ENCODE results near the gene LRRC4C. TPM values are rescaled to one million over a fixed set of nuclear protein-coding genes. Genes with fewer than 3 reads are reported as not detected.

LRRC4C gene
- polyA plus RNA-seq, 1 donor from 2014 or later = 24.3 TPM

DNA sequence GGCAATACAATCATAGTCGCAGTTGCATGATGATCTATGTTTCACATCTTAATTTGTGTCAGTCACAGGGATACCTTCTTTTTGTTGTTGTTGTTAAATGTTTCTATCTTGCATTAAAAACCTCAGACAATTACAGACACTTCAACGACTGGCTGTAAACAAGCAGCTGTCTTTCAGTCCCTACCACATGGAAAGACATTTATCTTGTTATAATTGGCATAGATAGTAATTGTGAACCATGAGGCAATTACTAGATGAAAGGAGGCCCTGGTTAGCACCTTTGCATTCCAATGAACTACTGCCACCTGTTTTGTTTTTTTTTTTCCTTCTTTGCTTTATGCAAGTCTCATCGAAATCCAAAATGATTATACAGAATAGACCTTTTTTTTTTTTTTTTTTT, 416.8 kb downstream of the LRRC4C start:
- H3K27me3 ChIP-seq (ENCODE audit: insufficient read depth, low read depth, low read length) = no peaks in the 10 kb centered on the region
- no peaks in the 10 kb centered on the region for H4K20me1 ChIP-seq (ENCODE audit: insufficient read depth)
- no peak overlapping the region for H3K4me3 ChIP-seq (ENCODE audit: low read length)
- H3K27ac ChIP-seq (ENCODE audit: low read length) = no peak overlapping the region
- H3K9me3 ChIP-seq (ENCODE audit: low read length) = no peaks in the 10 kb centered on the region
- no peaks in the 10 kb centered on the region for H3K36me3 ChIP-seq (ENCODE audit: insufficient read depth, low read length)
- H3F3A ChIP-seq (ENCODE audit: insufficient read depth, low read length, poor library complexity, severe bottlenecking) = no peaks in the 10 kb centered on the region
- H3K9me2 ChIP-seq (ENCODE audit: insufficient read depth, low read length) = no peaks in the 10 kb centered on the region
- TF ChIP-seq POLR2AphosphoS5 (IDR thresholded peaks at IDR 0.05) (no peak), TAF1 (IDR thresholded peaks at IDR 0.05; ENCODE audit: low read depth) (no peak), MXI1 (conservative IDR thresholded peaks at IDR 0.05; ENCODE audit: poor library complexity, severe bottlenecking) (no peak), SMC3 (conservative IDR thresholded peaks at IDR 0.05; ENCODE audit: poor library complexity) (no peak), EP300 (conservative IDR thresholded peaks at IDR 0.05; ENCODE audit: poor library complexity, severe bottlenecking) (no peak), RAD21 (conservative IDR thresholded peaks at IDR 0.05) (no peak), EZH2 (IDR thresholded peaks at IDR 0.05; ENCODE audit: borderline replicate concordance, insufficient read depth, low read length, poor library complexity, severe bottlenecking) (no peak)
- TF ChIP-seq, protein P1, sequence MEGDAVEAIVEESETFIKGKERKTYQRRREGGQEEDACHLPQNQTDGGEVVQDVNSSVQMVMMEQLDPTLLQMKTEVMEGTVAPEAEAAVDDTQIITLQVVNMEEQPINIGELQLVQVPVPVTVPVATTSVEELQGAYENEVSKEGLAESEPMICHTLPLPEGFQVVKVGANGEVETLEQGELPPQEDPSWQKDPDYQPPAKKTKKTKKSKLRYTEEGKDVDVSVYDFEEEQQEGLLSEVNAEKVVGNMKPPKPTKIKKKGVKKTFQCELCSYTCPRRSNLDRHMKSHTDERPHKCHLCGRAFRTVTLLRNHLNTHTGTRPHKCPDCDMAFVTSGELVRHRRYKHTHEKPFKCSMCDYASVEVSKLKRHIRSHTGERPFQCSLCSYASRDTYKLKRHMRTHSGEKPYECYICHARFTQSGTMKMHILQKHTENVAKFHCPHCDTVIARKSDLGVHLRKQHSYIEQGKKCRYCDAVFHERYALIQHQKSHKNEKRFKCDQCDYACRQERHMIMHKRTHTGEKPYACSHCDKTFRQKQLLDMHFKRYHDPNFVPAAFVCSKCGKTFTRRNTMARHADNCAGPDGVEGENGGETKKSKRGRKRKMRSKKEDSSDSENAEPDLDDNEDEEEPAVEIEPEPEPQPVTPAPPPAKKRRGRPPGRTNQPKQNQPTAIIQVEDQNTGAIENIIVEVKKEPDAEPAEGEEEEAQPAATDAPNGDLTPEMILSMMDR (IDR thresholded peaks at IDR 0.05; ENCODE audit: poor library complexity, severe bottlenecking) = no peak
- TF ChIP-seq, protein P2, sequence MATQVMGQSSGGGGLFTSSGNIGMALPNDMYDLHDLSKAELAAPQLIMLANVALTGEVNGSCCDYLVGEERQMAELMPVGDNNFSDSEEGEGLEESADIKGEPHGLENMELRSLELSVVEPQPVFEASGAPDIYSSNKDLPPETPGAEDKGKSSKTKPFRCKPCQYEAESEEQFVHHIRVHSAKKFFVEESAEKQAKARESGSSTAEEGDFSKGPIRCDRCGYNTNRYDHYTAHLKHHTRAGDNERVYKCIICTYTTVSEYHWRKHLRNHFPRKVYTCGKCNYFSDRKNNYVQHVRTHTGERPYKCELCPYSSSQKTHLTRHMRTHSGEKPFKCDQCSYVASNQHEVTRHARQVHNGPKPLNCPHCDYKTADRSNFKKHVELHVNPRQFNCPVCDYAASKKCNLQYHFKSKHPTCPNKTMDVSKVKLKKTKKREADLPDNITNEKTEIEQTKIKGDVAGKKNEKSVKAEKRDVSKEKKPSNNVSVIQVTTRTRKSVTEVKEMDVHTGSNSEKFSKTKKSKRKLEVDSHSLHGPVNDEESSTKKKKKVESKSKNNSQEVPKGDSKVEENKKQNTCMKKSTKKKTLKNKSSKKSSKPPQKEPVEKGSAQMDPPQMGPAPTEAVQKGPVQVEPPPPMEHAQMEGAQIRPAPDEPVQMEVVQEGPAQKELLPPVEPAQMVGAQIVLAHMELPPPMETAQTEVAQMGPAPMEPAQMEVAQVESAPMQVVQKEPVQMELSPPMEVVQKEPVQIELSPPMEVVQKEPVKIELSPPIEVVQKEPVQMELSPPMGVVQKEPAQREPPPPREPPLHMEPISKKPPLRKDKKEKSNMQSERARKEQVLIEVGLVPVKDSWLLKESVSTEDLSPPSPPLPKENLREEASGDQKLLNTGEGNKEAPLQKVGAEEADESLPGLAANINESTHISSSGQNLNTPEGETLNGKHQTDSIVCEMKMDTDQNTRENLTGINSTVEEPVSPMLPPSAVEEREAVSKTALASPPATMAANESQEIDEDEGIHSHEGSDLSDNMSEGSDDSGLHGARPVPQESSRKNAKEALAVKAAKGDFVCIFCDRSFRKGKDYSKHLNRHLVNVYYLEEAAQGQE (IDR thresholded peaks at IDR 0.05; ENCODE audit: borderline replicate concordance) = no peak
- H2AFZ ChIP-seq (ENCODE audit: low read depth, low read length) = no peak overlapping the region
- H3K9ac ChIP-seq (ENCODE audit: low read length) = no peak overlapping the region
- H3K4me2 ChIP-seq (ENCODE audit: low read length) = no peak overlapping the region
- H3K79me2 ChIP-seq (replicated peaks; ENCODE audit: insufficient read depth, low read length) = no peaks in the 10 kb centered on the region

DNA sequence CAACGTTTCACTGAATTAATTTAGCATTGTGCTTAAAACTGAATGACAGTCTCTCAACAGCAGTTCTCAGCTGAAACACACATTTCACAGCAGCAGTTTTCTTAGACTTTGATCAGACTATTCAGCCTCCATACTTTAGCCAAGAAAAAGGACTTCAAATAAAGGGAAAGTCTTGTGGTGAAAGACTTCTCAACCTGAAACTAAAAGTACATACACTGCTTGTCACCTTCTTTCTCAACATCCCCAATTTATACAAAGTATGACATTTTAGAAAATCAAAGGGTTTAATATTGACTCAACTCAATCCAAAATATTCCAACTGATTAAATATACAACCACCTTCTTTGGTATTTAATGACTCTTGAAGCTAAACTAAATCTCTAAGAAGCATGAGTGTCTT, 419.0 kb downstream of the LRRC4C start:
- no peak overlapping the region for H3K4me3 ChIP-seq (ENCODE audit: low read length)
- H3K27me3 ChIP-seq (ENCODE audit: insufficient read depth, low read depth, low read length) = no peaks in the 10 kb centered on the region
- H3K36me3 ChIP-seq (ENCODE audit: insufficient read depth, low read length) = no peaks in the 10 kb centered on the region
- no peak overlapping the region for H2AFZ ChIP-seq (ENCODE audit: low read depth, low read length)
- TF ChIP-seq MXI1 (conservative IDR thresholded peaks at IDR 0.05; ENCODE audit: poor library complexity, severe bottlenecking) (no peak), EP300 (conservative IDR thresholded peaks at IDR 0.05; ENCODE audit: poor library complexity, severe bottlenecking) (no peak), TAF1 (IDR thresholded peaks at IDR 0.05; ENCODE audit: low read depth) (no peak), RAD21 (conservative IDR thresholded peaks at IDR 0.05) (no peak), EZH2 (IDR thresholded peaks at IDR 0.05; ENCODE audit: borderline replicate concordance, insufficient read depth, low read length, poor library complexity, severe bottlenecking) (no peak), POLR2AphosphoS5 (IDR thresholded peaks at IDR 0.05) (no peak), SMC3 (conservative IDR thresholded peaks at IDR 0.05; ENCODE audit: poor library complexity) (no peak)
- TF ChIP-seq, protein P1 (IDR thresholded peaks at IDR 0.05; ENCODE audit: poor library complexity, severe bottlenecking) = no peak
- TF ChIP-seq, protein P2 (IDR thresholded peaks at IDR 0.05; ENCODE audit: borderline replicate concordance) = no peak
- H3K27ac ChIP-seq (ENCODE audit: low read length) = no peak overlapping the region
- no peak overlapping the region for H3K9ac ChIP-seq (ENCODE audit: low read length)
- no peaks in the 10 kb centered on the region for H3K79me2 ChIP-seq (replicated peaks; ENCODE audit: insufficient read depth, low read length)
- no peaks in the 10 kb centered on the region for H3F3A ChIP-seq (ENCODE audit: insufficient read depth, low read length, poor library complexity, severe bottlenecking)
- H3K9me3 ChIP-seq (ENCODE audit: low read length) = no peaks in the 10 kb centered on the region
- H3K9me2 ChIP-seq (ENCODE audit: insufficient read depth, low read length) = no peaks in the 10 kb centered on the region
- no peak overlapping the region for H3K4me2 ChIP-seq (ENCODE audit: low read length)
- no peaks in the 10 kb centered on the region for H4K20me1 ChIP-seq (ENCODE audit: insufficient read depth)

Measured in neural cell (in vitro differentiated cells).